Common myeloid progenitor, CD34-positive (primary cell): ENCODE measurements around the gene SDCCAG8.

Experiments used
- CTCF ChIA-PET: fragments of 350-600 bp; sonication (Branson Sonifier 250); formaldehyde crosslinking; loops from one replicate; lab custom pipeline; 2021; ENCODE audit warnings: antibody characterized with exemption; lab: Charles Lee
- POLR2A ChIA-PET: fragments of 350-600 bp; sonication (Branson Sonifier 250); formaldehyde crosslinking; loops from one replicate; lab custom pipeline; 2021; ENCODE audit warnings: antibody characterized with exemption; lab: Charles Lee
- DNase-seq, 3 donors: peaks; one replicate each; pipeline versions ENCODE4 v3.0.0 to v3.0.0-alpha.2; 2013
- H3K27ac ChIP-seq, 2 experiments: 1 replicate in 1 of 2; 2 replicates in 1 of 2; pipeline ENCODE4 v1.7.0; 2013; ENCODE audit warnings: inconsistent platforms in 2 of 2, low read length in 2 of 2, mild to moderate bottlenecking in 2 of 2, low read depth in 1 of 2, moderate library complexity in 1 of 2; ENCODE audit not compliant: severe bottlenecking in 2 of 2, insufficient read depth in 1 of 2, poor library complexity in 1 of 2
- H3K27me3 ChIP-seq, 5 experiments: replicated peaks in 2 of 5; 1 replicate in 3 of 5; 2 replicates in 2 of 5; pipeline versions ENCODE4 v1.6.1 to v1.7.0; 2013; ENCODE audit warnings: low read length in 4 of 5, mild to moderate bottlenecking in 2 of 5, moderate library complexity in 2 of 5, inconsistent platforms in 1 of 5; ENCODE audit not compliant: insufficient read depth in 5 of 5, control insufficient read depth in 4 of 5
- H3K36me3 ChIP-seq, 4 experiments: 1 replicate in 2 of 4; 2 replicates in 2 of 4; pipeline versions ENCODE4 v1.6.1 to v1.7.0; 2013; ENCODE audit warnings: low read length in 3 of 4, control low read depth in 1 of 4, mild to moderate bottlenecking in 1 of 4; ENCODE audit not compliant: control insufficient read depth in 4 of 4, insufficient read depth in 4 of 4
- H3K4me1 ChIP-seq, 4 experiments: 1 replicate in 3 of 4; 2 replicates in 1 of 4; pipeline versions ENCODE4 v1.6.1 to v1.7.1; 2013; ENCODE audit warnings: low read length in 3 of 4, mild to moderate bottlenecking in 3 of 4, control low read depth in 1 of 4, inconsistent platforms in 1 of 4, moderate library complexity in 1 of 4; ENCODE audit not compliant: control insufficient read depth in 4 of 4, insufficient read depth in 4 of 4; ENCODE audit errors: control extremely low read depth in 1 of 4
- H3K4me3 ChIP-seq, 7 experiments: 1 replicate in 4 of 7; 2 replicates in 3 of 7; pipeline versions ENCODE4 v1.5.1 to v1.7.0; 2013; ENCODE audit warnings: mild to moderate bottlenecking in 7 of 7, low read length in 6 of 7, moderate library complexity in 6 of 7, inconsistent platforms in 2 of 7, low read depth in 2 of 7, control low read depth in 1 of 7; ENCODE audit not compliant: insufficient read depth in 4 of 7, control insufficient read depth in 1 of 7; ENCODE audit errors: extremely low read depth in 1 of 7
- H3K9me3 ChIP-seq, 5 experiments: 1 replicate in 4 of 5; 2 replicates in 1 of 5; pipeline versions ENCODE4 v1.6.1 to v1.7.1; 2013; ENCODE audit warnings: low read length in 4 of 5, mild to moderate bottlenecking in 2 of 5, inconsistent platforms in 1 of 5, low read depth in 1 of 5, moderate library complexity in 1 of 5; ENCODE audit not compliant: control insufficient read depth in 4 of 5, insufficient read depth in 2 of 5; ENCODE audit errors: control extremely low read depth in 1 of 5
- WGBS: methylation state at CpG from one replicate; pipeline ENCODE4 v1.1.5; 2013; ENCODE audit not compliant: insufficient coverage; 5-methylcytosine and 5-hydroxymethylcytosine counted together

SDCCAG8 gene

DNA sequence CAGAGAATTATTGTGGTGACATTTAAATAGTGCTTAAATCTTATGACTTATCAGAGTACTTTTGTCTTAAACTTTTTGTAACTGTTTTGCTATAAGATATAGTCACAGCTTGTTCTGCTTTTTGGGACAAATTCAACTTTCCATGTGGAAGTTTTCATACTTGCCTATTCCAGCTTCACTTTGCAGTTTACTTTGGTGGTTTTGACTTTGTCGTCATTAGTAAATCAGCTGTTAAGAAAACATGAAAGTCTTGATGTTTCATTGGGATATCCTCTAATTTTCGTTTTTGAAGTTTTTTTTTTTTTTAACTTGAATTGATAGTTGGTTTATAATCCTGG lies 31.3 kb downstream of the SDCCAG8 start:
- CTCF ChIA-PET: interaction anchor here (0.9 to 3.9 kb wide), 4 partner anchors 14 to 31 kb away, joined by 3 to 16 read pairs (median 4); partner anchors contain the start of genes CEP170 and SDCCAG8
- peaks cover 10 to 31% (median 20%) of the 10 kb centered on the region in 4 experiments for H3K36me3 ChIP-seq
- 63% methylated on average over 2 of the region's 2 CpGs for WGBS
- H3K9me3 ChIP-seq: peaks cover 0 to 3% (median 0%) of the 10 kb centered on the region in 5 experiments
- H3K27ac ChIP-seq: peak overlapping the region in 1 of 2 experiments; percentile 60
- H3K4me1 ChIP-seq: peaks cover 18 to 54% (median 38%) of the 10 kb centered on the region in 4 experiments
- POLR2A ChIA-PET: interaction anchor here (2.4 kb wide), 1 partner anchor 31 kb away, joined by 9 read pairs; the partner anchor contains the start of genes CEP170 and SDCCAG8
- no peaks in the 10 kb centered on the region for H3K27me3 ChIP-seq
- H3K4me3 ChIP-seq: no peak overlapping the region
- peak in 1 of 3 donors; percentile 26 for DNase-seq

DNA sequence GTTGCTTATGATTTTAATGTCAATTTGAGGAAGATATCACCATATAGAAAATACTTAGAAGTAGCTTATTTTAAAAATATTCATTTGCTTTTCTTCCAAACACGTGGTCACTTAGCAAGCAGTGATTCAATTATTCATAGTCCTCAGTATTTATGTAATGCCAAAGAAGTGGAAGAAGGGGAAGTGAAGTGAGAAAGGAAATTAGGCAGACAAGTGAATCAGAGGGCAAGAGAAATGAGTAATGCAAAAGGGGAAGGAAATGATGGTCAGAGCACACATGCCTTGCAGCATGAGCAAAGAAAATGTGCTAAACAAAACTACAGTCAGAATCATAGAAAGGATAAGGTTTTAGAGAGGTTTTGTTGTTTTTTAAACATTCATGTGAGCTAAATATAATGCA lies 31.8 kb downstream of the SDCCAG8 start:
- ChIA-PET POLR2A (interaction anchor here (2.4 kb wide), 1 partner anchor 32 kb away, joined by 9 read pairs; the partner anchor contains the start of genes CEP170 and SDCCAG8), CTCF (interaction anchor here (0.9 to 1.5 kb wide), 3 partner anchors 15 to 23 kb away, joined by 3 to 5 read pairs (median 4); no protein-coding TSS in a partner anchor)
- Histone ChIP-seq H3K9me3 (peaks cover 0 to 3% (median 0%) of the 10 kb centered on the region in 5 experiments), H3K27me3 (no peaks in the 10 kb centered on the region), H3K36me3 (peaks cover 10 to 27% (median 17%) of the 10 kb centered on the region in 4 experiments), H3K4me1 (peaks cover 18 to 55% (median 38%) of the 10 kb centered on the region in 4 experiments), H3K27ac (peak overlapping the region; percentile 75 to 80), H3K4me3 (no peak overlapping the region)
- DNase-seq: peak; percentile 89 to 98 (median 95)
- no CpG with 5 or more reads among the region's 1 CpG for WGBS

DNA sequence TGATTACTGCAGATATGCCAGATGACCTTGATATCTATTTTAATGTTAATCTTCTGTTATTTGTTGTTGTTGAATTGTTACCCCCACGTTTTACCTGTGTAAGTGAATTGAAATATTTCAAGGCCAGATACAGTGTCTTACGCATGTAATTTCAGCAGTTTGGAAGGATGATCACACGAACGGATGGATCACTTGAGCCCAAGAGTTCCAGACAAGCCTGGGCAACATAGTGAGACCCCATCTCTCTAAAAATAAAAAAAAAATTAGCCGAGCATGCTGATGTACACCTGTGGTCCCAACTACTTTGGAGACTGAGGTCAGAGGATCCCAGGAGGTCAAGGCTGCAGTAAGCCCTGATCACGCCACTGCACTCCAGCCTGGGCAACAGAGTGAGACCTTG lies 32.2 kb downstream of the SDCCAG8 start:
- WGBS: 82% methylated on average over 5 of the region's 6 CpGs
- peak overlapping the region; percentile 75 to 80 for H3K27ac ChIP-seq
- ChIA-PET CTCF (interaction anchor here (0.9 to 1.5 kb wide), 2 partner anchors 21 to 23 kb away, joined by 3 to 5 read pairs; no protein-coding TSS in a partner anchor), POLR2A (interaction anchor here (2.4 kb wide), 1 partner anchor 32 kb away, joined by 9 read pairs; the partner anchor contains the start of genes CEP170 and SDCCAG8)
- H3K36me3 ChIP-seq: peaks cover 10 to 31% (median 19%) of the 10 kb centered on the region in 4 experiments
- no peak for DNase-seq
- peak overlapping the region in 1 of 7 experiments; percentile 14 for H3K4me3 ChIP-seq
- H3K9me3 ChIP-seq: peaks cover 0 to 3% (median 0%) of the 10 kb centered on the region in 5 experiments
- H3K27me3 ChIP-seq: no peaks in the 10 kb centered on the region
- H3K4me1 ChIP-seq: peaks cover 18 to 55% (median 38%) of the 10 kb centered on the region in 4 experiments

GRCh38 chr1:243291292-243291691 lies 35.5 kb downstream of the SDCCAG8 start:
- peaks cover 4 to 12% (median 5%) of the 10 kb centered on the region in 5 experiments for H3K9me3 ChIP-seq
- DNase-seq: no peak
- WGBS: no CpG with 5 or more reads among the region's 1 CpG
- ChIA-PET POLR2A (no interaction called here), CTCF (interaction anchor here (1.2 kb wide), 1 partner anchor 22 kb away, joined by 4 read pairs; no protein-coding TSS in a partner anchor)
- no peaks in the 10 kb centered on the region for H3K27me3 ChIP-seq
- H3K27ac ChIP-seq: no peak overlapping the region
- H3K36me3 ChIP-seq: peaks cover 14 to 49% (median 23%) of the 10 kb centered on the region in 4 experiments
- H3K4me3 ChIP-seq: no peak overlapping the region
- H3K4me1 ChIP-seq: peaks cover 15 to 38% (median 22%) of the 10 kb centered on the region in 4 experiments

DNA sequence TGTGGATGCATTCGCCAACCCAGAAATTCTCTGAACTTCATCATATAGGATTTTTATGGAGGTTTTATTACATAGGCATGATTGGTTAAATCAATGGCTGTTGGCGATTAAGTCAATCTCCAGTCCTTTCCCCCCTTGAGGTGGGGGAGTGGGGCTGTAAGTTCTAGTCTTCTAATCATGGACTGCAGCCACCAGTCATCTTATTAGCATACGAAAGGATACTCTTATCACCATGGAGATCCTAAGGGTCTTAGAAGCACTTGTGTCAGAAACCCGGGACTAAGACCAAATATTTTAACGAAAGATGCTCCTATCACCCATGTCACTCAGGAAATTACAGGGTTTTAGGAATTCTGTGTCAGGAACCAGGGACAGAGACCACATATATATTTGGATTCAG lies 36.3 kb downstream of the SDCCAG8 start:
- Histone ChIP-seq H3K27me3 (no peaks in the 10 kb centered on the region), H3K9me3 (peaks cover 4 to 12% (median 5%) of the 10 kb centered on the region in 5 experiments), H3K27ac (no peak overlapping the region), H3K4me3 (no peak overlapping the region), H3K36me3 (peaks cover 12 to 51% (median 20%) of the 10 kb centered on the region in 4 experiments), H3K4me1 (peaks cover 7 to 29% (median 17%) of the 10 kb centered on the region in 4 experiments)
- no peak for DNase-seq
- CTCF ChIA-PET: no interaction called here
- POLR2A ChIA-PET: no interaction called here
- WGBS: 95% methylated on average over 3 of the region's 5 CpGs

DNA sequence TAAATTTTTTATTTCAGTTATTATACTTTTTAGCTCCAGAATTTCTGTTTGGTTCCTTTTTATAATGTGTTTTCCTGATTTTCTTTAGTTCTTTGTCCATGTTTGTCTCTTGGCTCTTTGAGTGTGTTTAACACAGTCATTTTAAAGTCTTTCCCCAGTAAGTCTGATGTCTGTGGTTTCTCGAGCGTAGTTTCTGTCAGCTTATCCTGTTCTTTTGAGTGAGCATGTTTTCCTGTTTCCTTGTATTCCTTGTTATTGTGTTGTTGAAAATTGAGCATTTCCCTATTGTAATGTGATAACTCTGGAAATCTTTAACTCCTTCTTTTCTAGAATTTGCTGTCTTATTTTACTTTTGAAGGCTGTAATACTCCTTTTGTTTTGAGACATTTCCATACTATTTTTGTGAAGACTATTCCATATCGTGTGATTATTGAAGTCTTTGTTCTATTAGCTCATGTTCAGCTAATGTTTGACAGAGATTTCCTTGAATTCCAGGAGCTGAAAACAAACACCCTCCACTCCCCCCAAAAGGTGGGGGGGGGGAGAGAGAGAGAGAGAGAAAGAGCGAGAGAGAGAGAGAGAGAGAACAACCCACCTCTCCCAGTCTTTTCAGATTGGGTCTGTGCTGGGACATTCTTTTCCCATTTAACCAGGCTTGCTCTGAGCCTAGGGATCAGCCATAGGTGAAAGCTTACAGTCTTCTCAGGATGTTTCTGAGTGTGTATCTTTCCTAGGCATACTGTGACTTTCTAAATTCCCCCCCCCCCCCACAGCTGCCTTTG lies 38.3 kb downstream of the SDCCAG8 start:
- H3K27ac ChIP-seq: no peak overlapping the region

More for the DNA sequence above, 38.3 kb downstream of the SDCCAG8 start:
- no peak for DNase-seq
- ChIA-PET POLR2A (no interaction called here), CTCF (interaction anchor here (1.1 kb wide), 1 partner anchor 146 kb away, joined by 3 read pairs; no protein-coding TSS in a partner anchor)
- no peaks in the 10 kb centered on the region for H3K27me3 ChIP-seq
- peaks cover 18 to 66% (median 29%) of the 10 kb centered on the region in 4 experiments for H3K36me3 ChIP-seq
- no peak overlapping the region for H3K4me3 ChIP-seq
- peaks cover 0 to 15% (median 7%) of the 10 kb centered on the region in 4 experiments for H3K4me1 ChIP-seq
- H3K9me3 ChIP-seq: peaks cover 4 to 15% (median 5%) of the 10 kb centered on the region in 5 experiments
- WGBS: 100% methylated on average over 2 of the region's 4 CpGs
